ENCODE data around the gene GBA2.

- TF ChIP-seq CTCF (IDR thresholded peaks at IDR 0.05) (no peak), POLR2A (IDR thresholded peaks at IDR 0.05) (no peak)
Measured at GRCh38 chr9:35748242-35748857, 678 bp downstream of the GBA2 start.
